GM23338 (cell line): ENCODE measurements around the gene RAG1. TPM values are rescaled to one million over a fixed set of nuclear protein-coding genes. Genes with fewer than 3 reads are reported as not detected.

Experiments
- ATAC-seq: fragments of 200-7000 bp; cut with Tn5 transposase; 3 replicates; pipeline ENCODE4 v1.9.1; 2020
- DNase-seq: peaks from one replicate; pipeline ENCODE4 v3.0.0-alpha.2; 2015; ENCODE audit warnings: low spot score
- H2AFZ ChIP-seq: fragments of 200-600 bp; sonication (generic); 2 replicates; pipeline ENCODE4 v1.8.0; 2016; ENCODE audit warnings: antibody characterized with exemption, mild to moderate bottlenecking, moderate library complexity
- H3F3A ChIP-seq: fragments of 200-600 bp; sonication (generic); replicated peaks from 2 replicates; pipeline ENCODE4 v1.8.0; 2017; ENCODE audit warnings: antibody characterized with exemption, mixed run types, low read depth
- H3K27ac ChIP-seq: fragments of 200-600 bp; sonication (generic); 2 replicates; pipeline ENCODE4 v1.6.1; 2016; ENCODE audit warnings: low read depth
- H3K27me3 ChIP-seq: fragments of 200-600 bp; sonication (generic); 2 replicates; pipeline ENCODE4 v1.8.0; 2016; ENCODE audit warnings: mild to moderate bottlenecking, mixed run types, moderate library complexity; ENCODE audit not compliant: insufficient read depth
- H3K36me3 ChIP-seq: fragments of 200-600 bp; sonication (generic); 2 replicates; pipeline ENCODE4 v1.8.0; 2016; ENCODE audit warnings: mild to moderate bottlenecking; ENCODE audit not compliant: insufficient read depth
- H3K4me1 ChIP-seq: fragments of 200-600 bp; sonication (generic); 2 replicates; pipeline ENCODE4 v1.8.0; 2016; ENCODE audit warnings: mild to moderate bottlenecking, moderate library complexity; ENCODE audit not compliant: insufficient read depth
- H3K4me2 ChIP-seq: fragments of 200-600 bp; sonication (generic); 2 replicates; pipeline ENCODE4 v1.7.1; 2017; ENCODE audit warnings: mixed run types
- H3K4me3 ChIP-seq: fragments of 200-600 bp; sonication (generic); 2 replicates; pipeline ENCODE4 v1.6.1; 2016; ENCODE audit warnings: mixed run types
- H3K79me2 ChIP-seq: fragments of 200-600 bp; sonication (generic); replicated peaks from 2 replicates; pipeline ENCODE4 v1.8.0; 2017; ENCODE audit warnings: mild to moderate bottlenecking; ENCODE audit not compliant: insufficient read depth
- H3K9me2 ChIP-seq: fragments of 200-600 bp; sonication (generic); 2 replicates; pipeline ENCODE4 v1.8.0; 2017; ENCODE audit not compliant: insufficient read depth
- H4K20me1 ChIP-seq: fragments of 200-600 bp; sonication (generic); replicated peaks from 2 replicates; pipeline ENCODE4 v1.8.0; 2017; ENCODE audit warnings: mild to moderate bottlenecking; ENCODE audit not compliant: insufficient read depth
- H3K27ac Mint-ChIP-seq: 2 replicates; pipeline ENCODE4 v1.8.0; 2020; ENCODE audit warnings: inconsistent platforms, mild to moderate bottlenecking, moderate library complexity, mixed read lengths
- H3K27me3 Mint-ChIP-seq: 3 replicates; pipeline ENCODE4 v1.8.0; 2022; ENCODE audit warnings: low read depth, mild to moderate bottlenecking, moderate library complexity, mixed read lengths, inconsistent platforms; ENCODE audit not compliant: insufficient read depth, poor library complexity
- H3K36me3 Mint-ChIP-seq: 3 replicates; pipeline ENCODE4 v1.8.0; 2021; ENCODE audit warnings: low read depth, mild to moderate bottlenecking, inconsistent platforms, moderate library complexity, mixed read lengths
- H3K4me1 Mint-ChIP-seq: 3 replicates; pipeline ENCODE4 v1.8.0; 2020; ENCODE audit warnings: mild to moderate bottlenecking, inconsistent platforms, mixed read lengths
- H3K4me3 Mint-ChIP-seq: 3 replicates; pipeline ENCODE4 v1.8.0; 2021; ENCODE audit warnings: moderate library complexity, mild to moderate bottlenecking, inconsistent platforms, mixed read lengths
- H3K9me3 Mint-ChIP-seq: 3 replicates; pipeline ENCODE4 v1.8.0; 2020; ENCODE audit warnings: moderate library complexity, mild to moderate bottlenecking, inconsistent platforms, mixed read lengths
- CREB1 ChIP-seq: fragments of 250-450 bp; sonication (Bioruptor Pico); IDR thresholded peaks from 2 replicates; pipeline ENCODE4 v1.5.0; 2020; ENCODE audit warnings: low read depth, mild to moderate bottlenecking, moderate library complexity
- EZH2 ChIP-seq: fragments of 200-600 bp; sonication (generic); IDR thresholded peaks from one replicate; pipeline ENCODE4 v1.8.0; 2017; ENCODE audit warnings: antibody characterized with exemption, mild to moderate bottlenecking, low read depth; ENCODE audit not compliant: unreplicated experiment
- EZH2phosphoT487 ChIP-seq: fragments of 200-600 bp; sonication (generic); IDR thresholded peaks from one replicate; pipeline ENCODE4 v1.8.1; 2018; ENCODE audit warnings: antibody characterized with exemption; ENCODE audit not compliant: unreplicated experiment
- JUNB ChIP-seq: IDR thresholded peaks from one replicate; pipeline ENCODE4 v1.6.1; 2016; ENCODE audit warnings: antibody characterized with exemption; ENCODE audit not compliant: unreplicated experiment
- NANOG ChIP-seq: IDR thresholded peaks from 2 replicates; pipeline ENCODE4 v1.6.1; 2016; ENCODE audit warnings: antibody characterized with exemption, borderline replicate concordance
- POLR2AphosphoS5 ChIP-seq: IDR thresholded peaks from 2 replicates; pipeline ENCODE4 v1.6.1; 2016; ENCODE audit warnings: antibody characterized with exemption, low read depth
- STAT1 ChIP-seq: IDR thresholded peaks from one replicate; pipeline ENCODE4 v1.6.1; 2016; ENCODE audit warnings: antibody characterized with exemption; ENCODE audit not compliant: unreplicated experiment
- ZNF114 ChIP-seq: fragments of 250-450 bp; sonication (Bioruptor Pico); IDR thresholded peaks from 2 replicates; pipeline ENCODE4 v1.5.0; 2020; ENCODE audit warnings: mild to moderate bottlenecking, moderate library complexity
- ZNF331 ChIP-seq: fragments of 250-450 bp; sonication (Bioruptor Pico); IDR thresholded peaks from 2 replicates; pipeline ENCODE4 v1.5.0; 2020; ENCODE audit warnings: low read depth, mild to moderate bottlenecking, moderate library complexity
- ZNF462 ChIP-seq: fragments of 250-450 bp; sonication (Bioruptor Pico); IDR thresholded peaks from 2 replicates; pipeline ENCODE4 v1.5.0; 2020; ENCODE audit warnings: mild to moderate bottlenecking, moderate library complexity
- polyA plus RNA-seq: library from polyadenylated mRNA; unstranded; fragments of >200 nt; fragmentation: Nextera tagmentation; extraction: Ambion mirVana; gene quantifications from 2 replicates; pipeline ENCODE4 v1.2.1, GENCODE V29; 2016
- total RNA-seq: library from RNA; depleted of rRNA; stranded (reverse); fragments of >200 nt; shearing (Covaris generic); gene quantifications from 2 replicates; pipeline ENCODE4 v1.2.3, GENCODE V29; 2014
- TF ChIP-seq, protein P1 (sequence below): IDR thresholded peaks from one replicate; pipeline ENCODE4 v1.6.1; 2018; ENCODE audit warnings: antibody characterized with exemption; ENCODE audit not compliant: unreplicated experiment
- TF ChIP-seq, protein P2 (sequence below): IDR thresholded peaks from 2 replicates; pipeline ENCODE4 v1.6.1; 2016; ENCODE audit warnings: antibody characterized with exemption

The RAG1 gene
- total and polyA plus RNA-seq, 2 experiments from 2014 or later: 0.89 to 1.4 TPM

- TF ChIP-seq POLR2AphosphoS5: no peak
- no peak for TF ChIP-seq EZH2phosphoT487
- no peak for TF ChIP-seq JUNB
- TF ChIP-seq, protein P1, sequence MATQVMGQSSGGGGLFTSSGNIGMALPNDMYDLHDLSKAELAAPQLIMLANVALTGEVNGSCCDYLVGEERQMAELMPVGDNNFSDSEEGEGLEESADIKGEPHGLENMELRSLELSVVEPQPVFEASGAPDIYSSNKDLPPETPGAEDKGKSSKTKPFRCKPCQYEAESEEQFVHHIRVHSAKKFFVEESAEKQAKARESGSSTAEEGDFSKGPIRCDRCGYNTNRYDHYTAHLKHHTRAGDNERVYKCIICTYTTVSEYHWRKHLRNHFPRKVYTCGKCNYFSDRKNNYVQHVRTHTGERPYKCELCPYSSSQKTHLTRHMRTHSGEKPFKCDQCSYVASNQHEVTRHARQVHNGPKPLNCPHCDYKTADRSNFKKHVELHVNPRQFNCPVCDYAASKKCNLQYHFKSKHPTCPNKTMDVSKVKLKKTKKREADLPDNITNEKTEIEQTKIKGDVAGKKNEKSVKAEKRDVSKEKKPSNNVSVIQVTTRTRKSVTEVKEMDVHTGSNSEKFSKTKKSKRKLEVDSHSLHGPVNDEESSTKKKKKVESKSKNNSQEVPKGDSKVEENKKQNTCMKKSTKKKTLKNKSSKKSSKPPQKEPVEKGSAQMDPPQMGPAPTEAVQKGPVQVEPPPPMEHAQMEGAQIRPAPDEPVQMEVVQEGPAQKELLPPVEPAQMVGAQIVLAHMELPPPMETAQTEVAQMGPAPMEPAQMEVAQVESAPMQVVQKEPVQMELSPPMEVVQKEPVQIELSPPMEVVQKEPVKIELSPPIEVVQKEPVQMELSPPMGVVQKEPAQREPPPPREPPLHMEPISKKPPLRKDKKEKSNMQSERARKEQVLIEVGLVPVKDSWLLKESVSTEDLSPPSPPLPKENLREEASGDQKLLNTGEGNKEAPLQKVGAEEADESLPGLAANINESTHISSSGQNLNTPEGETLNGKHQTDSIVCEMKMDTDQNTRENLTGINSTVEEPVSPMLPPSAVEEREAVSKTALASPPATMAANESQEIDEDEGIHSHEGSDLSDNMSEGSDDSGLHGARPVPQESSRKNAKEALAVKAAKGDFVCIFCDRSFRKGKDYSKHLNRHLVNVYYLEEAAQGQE: no peak
- no peak for TF ChIP-seq NANOG
- TF ChIP-seq, protein P2, sequence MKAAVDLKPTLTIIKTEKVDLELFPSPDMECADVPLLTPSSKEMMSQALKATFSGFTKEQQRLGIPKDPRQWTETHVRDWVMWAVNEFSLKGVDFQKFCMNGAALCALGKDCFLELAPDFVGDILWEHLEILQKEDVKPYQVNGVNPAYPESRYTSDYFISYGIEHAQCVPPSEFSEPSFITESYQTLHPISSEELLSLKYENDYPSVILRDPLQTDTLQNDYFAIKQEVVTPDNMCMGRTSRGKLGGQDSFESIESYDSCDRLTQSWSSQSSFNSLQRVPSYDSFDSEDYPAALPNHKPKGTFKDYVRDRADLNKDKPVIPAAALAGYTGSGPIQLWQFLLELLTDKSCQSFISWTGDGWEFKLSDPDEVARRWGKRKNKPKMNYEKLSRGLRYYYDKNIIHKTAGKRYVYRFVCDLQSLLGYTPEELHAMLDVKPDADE: no peak
- TF ChIP-seq STAT1: no peak
- no peak for TF ChIP-seq CREB1
- TF ChIP-seq ZNF331 (CRISPR knock-in tag): no peak
- TF ChIP-seq ZNF114 (CRISPR knock-in tag): no peak
Measured at GRCh38 chr11:36605221-36606216, 37.7 kb downstream of the RAG1 start (continued).

DNA sequence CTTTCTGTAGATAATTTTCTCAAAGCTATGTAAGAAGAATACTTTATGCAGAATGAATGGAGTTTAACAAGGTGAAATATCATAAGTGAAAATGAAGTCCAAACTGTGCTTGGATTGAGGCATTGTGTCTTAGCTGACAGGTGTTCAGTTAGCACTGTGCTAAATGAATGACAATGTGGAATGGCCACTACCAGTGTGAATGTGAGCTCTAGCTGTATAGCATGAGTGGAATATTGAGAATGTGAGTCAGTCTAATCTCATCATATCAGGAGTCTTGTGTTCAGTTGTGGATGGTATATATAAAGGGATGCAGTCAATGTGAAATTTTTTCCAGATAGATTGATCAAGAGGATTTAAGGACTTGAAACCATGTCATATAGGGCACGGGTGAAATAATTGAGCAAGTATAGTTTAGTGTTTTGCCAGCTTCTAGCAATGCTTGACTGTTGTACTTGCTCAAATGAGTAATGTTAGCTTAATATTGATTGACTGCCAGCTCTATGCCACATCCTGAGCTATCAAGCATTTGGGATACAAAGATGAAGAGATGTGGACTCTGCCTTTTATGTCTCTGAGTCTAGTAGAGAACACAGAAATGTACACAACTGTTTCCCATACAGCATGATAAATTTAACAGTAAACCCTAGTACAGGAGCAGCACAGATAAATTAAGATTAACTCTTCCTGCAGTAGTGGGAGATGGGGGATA, 40.8 kb downstream of the RAG1 start:
- Histone ChIP-seq H3K27me3 (no peaks in the 10 kb centered on the region), H3K4me3 (no peak overlapping the region), H4K20me1 (0 out of 2 replicates have a peak, but pooled peaks cover 3% of the 10 kb centered on the region), H3K36me3 (no peaks in the 10 kb centered on the region), H3K27ac (no peak overlapping the region), H3K9me2 (no peaks in the 10 kb centered on the region), H2AFZ (no peak overlapping the region), H3K4me1 (no peaks in the 10 kb centered on the region), H3K4me2 (no peak overlapping the region), H3F3A (no peaks in the 10 kb centered on the region), H3K79me2 (no peaks in the 10 kb centered on the region)
- DNase-seq (no peak), ATAC-seq (no peak)
- no peaks in the 10 kb centered on the region for H3K4me1 Mint-ChIP-seq
- H3K27ac Mint-ChIP-seq: no peak overlapping the region; the same call in 1 of the 2 replicates
- H3K36me3 Mint-ChIP-seq: no peaks in the 10 kb centered on the region
- no peak overlapping the region for H3K4me3 Mint-ChIP-seq
- H3K27me3 Mint-ChIP-seq: no peaks in the 10 kb centered on the region
- no peaks in the 10 kb centered on the region for H3K9me3 Mint-ChIP-seq
- TF ChIP-seq NANOG (no peak), EZH2 (no peak), POLR2AphosphoS5 (no peak), ZNF114 (CRISPR knock-in tag) (no peak), ZNF462 (CRISPR knock-in tag) (no peak)
